ENCODE data around the gene TBX10.

DNA sequence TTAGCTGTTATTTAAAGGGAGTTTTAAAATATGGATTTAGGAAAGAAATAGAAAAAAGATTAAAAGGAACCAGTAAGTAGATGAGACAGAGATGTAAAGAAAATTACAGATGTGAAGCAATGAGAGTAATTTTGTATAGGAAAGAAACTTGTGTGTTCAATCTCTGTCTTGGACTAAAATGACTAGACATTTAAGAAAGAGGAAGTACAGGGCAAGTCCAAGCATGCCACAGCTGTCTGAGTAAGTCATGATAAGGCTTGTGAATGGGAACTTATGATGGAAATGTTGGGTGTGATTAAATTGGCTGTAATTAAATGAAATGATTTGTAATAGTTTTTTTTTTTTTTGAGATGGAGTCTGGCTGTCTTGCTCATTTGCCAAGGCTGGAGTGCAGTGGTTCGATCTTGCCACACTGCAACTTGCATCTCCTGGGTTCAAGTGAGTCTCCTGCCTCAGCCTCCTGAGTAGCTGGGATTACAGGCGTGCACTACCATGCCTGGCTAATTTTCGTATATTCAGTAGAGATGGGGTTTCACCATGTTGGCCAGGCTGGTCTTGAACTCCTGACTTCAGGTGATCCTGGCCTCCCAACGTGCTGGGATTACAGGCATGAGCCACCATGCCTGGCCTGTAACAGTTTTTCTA lies 16.8 kb upstream of the TBX10 start:
- TF ChIP-seq CTCF (conservative IDR thresholded peaks at IDR 0.05; ENCODE audit: low read depth, low read length) (no peak), EZH2 (IDR thresholded peaks at IDR 0.05; ENCODE audit: borderline replicate concordance, low read depth, low read length, poor library complexity, severe bottlenecking) (no peak)

Measured in A673 (cell line).